A549 (cell line): ENCODE results near the gene FSCN2. TPM values are rescaled to one million over a fixed set of nuclear protein-coding genes. Genes with fewer than 3 reads are reported as not detected.

Source experiments
- ATAC-seq, 2 experiments: fragments of 200-7000 bp in 1 of 2; fragments of >200 bp in 1 of 2; cut with Nextera tagmentation in 1 of 2; cut with Tn5 transposase in 1 of 2; 3 replicates each; pipeline versions ENCODE4 v1.8.0 to v1.9.1; 2018 to 2020; ENCODE audit warnings: mild to moderate bottlenecking in 1 of 2, moderate library complexity in 1 of 2
- CTCF ChIA-PET: fragments of 300-600 bp; sonication (Branson Sonifier 250); formaldehyde crosslinking; extraction: SDS; loops from one replicate; lab custom pipeline; 2021; ENCODE audit warnings: antibody characterized with exemption, inconsistent platforms; lab: Yijun Ruan, JAX
- POLR2A ChIA-PET: fragments of 350-600 bp; formaldehyde crosslinking; extraction: SDS; loops from one replicate; lab custom pipeline; 2021; ENCODE audit warnings: antibody characterized with exemption, inconsistent platforms; lab: Yijun Ruan, JAX
- DNase-seq, 2 experiments: peaks; one replicate each; pipeline versions ENCODE4 v3.0.0 to v3.0.0-alpha.2; 2011 to 2016; ENCODE audit warnings: low read depth in 1 of 2, low spot score in 1 of 2
- FAIRE-seq: peaks from 2 replicates; lab custom pipeline; 2011; peaks lifted over from hg19 to GRCh38; lab: Jason Lieb, UNC
- H3K27ac ChIP-seq, 2 experiments: fragments of >200 bp; sonication (Bioruptor Twin); formaldehyde crosslinking; 3 replicates each; pipeline ENCODE4 v1.5.1; 2016 to 2017
- H3K4me1 ChIP-seq: fragments of >200 bp; sonication (Bioruptor Twin); formaldehyde crosslinking; 3 replicates; pipeline ENCODE4 v1.6.1; 2016
- H3K4me2 ChIP-seq: fragments of >200 bp; sonication (Bioruptor Twin); formaldehyde crosslinking; 3 replicates; pipeline ENCODE4 v1.6.1; 2016
- H3K4me3 ChIP-seq: fragments of >200 bp; sonication (Bioruptor Twin); formaldehyde crosslinking; 3 replicates; pipeline ENCODE4 v1.5.1; 2016
- H3K9me3 ChIP-seq: fragments of >200 bp; sonication (Bioruptor Twin); formaldehyde crosslinking; 3 replicates; pipeline ENCODE4 v1.6.1; 2016
- ATOH8 ChIP-seq: fragments of 250-450 bp; sonication (Bioruptor Pico); IDR thresholded peaks from 2 replicates; pipeline ENCODE4 v1.5.0; 2020; ENCODE audit warnings: low read depth, mild to moderate bottlenecking, moderate library complexity
- CBX2 ChIP-seq: fragments of 200-600 bp; sonication (generic); IDR thresholded peaks from 2 replicates; pipeline ENCODE4 v1.6.1; 2016; ENCODE audit warnings: low read depth, mild to moderate bottlenecking, borderline replicate concordance
- CEBPB ChIP-seq, 2 experiments: fragments of >200 bp in 1 of 2; sonication (Bioruptor Twin) in 1 of 2; formaldehyde crosslinking in 1 of 2; IDR thresholded peaks; 2 replicates each; pipeline ENCODE4 v1.6.1; 2012 to 2016
- CHD2 ChIP-seq: fragments of 150-350 bp; IDR thresholded peaks from 2 replicates; pipeline ENCODE4 v1.6.1; 2014; ENCODE audit warnings: low read length; ENCODE audit not compliant: partially characterized antibody
- ELK1 ChIP-seq: fragments of 150-350 bp; IDR thresholded peaks from 2 replicates; pipeline ENCODE4 v1.6.1; 2014; ENCODE audit warnings: low read depth, mild to moderate bottlenecking, low read length
- FOXS1 ChIP-seq: fragments of 250-450 bp; sonication (Bioruptor Pico); IDR thresholded peaks from 2 replicates; pipeline ENCODE4 v1.5.0; 2020; ENCODE audit warnings: mild to moderate bottlenecking, moderate library complexity
- GATA3 ChIP-seq: IDR thresholded peaks from 2 replicates; pipeline ENCODE4 v1.6.1; 2012; ENCODE audit warnings: borderline replicate concordance
- HOXA7 ChIP-seq: fragments of 250-450 bp; sonication (Bioruptor Pico); IDR thresholded peaks from 2 replicates; pipeline ENCODE4 v1.5.0; 2020; ENCODE audit warnings: mild to moderate bottlenecking, moderate library complexity
- HOXB13 ChIP-seq: fragments of 250-450 bp; sonication (Bioruptor Pico); IDR thresholded peaks from 2 replicates; pipeline ENCODE4 v1.5.0; 2020; ENCODE audit warnings: low read depth, mild to moderate bottlenecking, moderate library complexity
- JUNB ChIP-seq: fragments of >200 bp; sonication (Bioruptor Twin); formaldehyde crosslinking; IDR thresholded peaks from 2 replicates; pipeline ENCODE4 v1.6.1; 2016
- KDM1A ChIP-seq: fragments of 200-600 bp; sonication (generic); IDR thresholded peaks from 2 replicates; pipeline ENCODE4 v1.6.1; 2016; ENCODE audit warnings: low read depth, mild to moderate bottlenecking
- MAX ChIP-seq: IDR thresholded peaks from 2 replicates; pipeline ENCODE4 v1.6.1; 2012
- NFE2L2 ChIP-seq: fragments of 150-350 bp; conservative IDR thresholded peaks from 2 replicates; pipeline ENCODE4 v1.6.1; 2014; ENCODE audit warnings: low read length
- NPAS2 ChIP-seq: fragments of 250-450 bp; sonication (Bioruptor Pico); IDR thresholded peaks from 2 replicates; pipeline ENCODE4 v1.8.0; 2022; ENCODE audit warnings: mild to moderate bottlenecking, moderate library complexity, borderline replicate concordance
- POLR2AphosphoS2 ChIP-seq: conservative IDR thresholded peaks from 2 replicates; pipeline ENCODE4 v1.6.1; 2012; ENCODE audit warnings: low read length, improper control_type of control experiment, inconsistent platforms
- SMC3 ChIP-seq: fragments of >200 bp; sonication (Bioruptor Twin); formaldehyde crosslinking; IDR thresholded peaks from 3 replicates; pipeline ENCODE4 v1.6.1; 2018; ENCODE audit warnings: inconsistent platforms
- ZC3H11A ChIP-seq: fragments of 450-650 bp; IDR thresholded peaks from 2 replicates; pipeline ENCODE4 v1.6.1; 2014; ENCODE audit warnings: antibody characterized with exemption, mild to moderate bottlenecking
- ZNF302 ChIP-seq: fragments of 250-450 bp; sonication (Bioruptor Pico); IDR thresholded peaks from 2 replicates; pipeline ENCODE4 v1.9.0; 2021; ENCODE audit warnings: inconsistent platforms, mild to moderate bottlenecking, moderate library complexity
- ZSCAN20 ChIP-seq: fragments of 250-450 bp; sonication (Bioruptor Pico); IDR thresholded peaks from 2 replicates; pipeline ENCODE4 v1.8.0; 2022; ENCODE audit warnings: mild to moderate bottlenecking, moderate library complexity
- WGBS: methylation state at CpG from one replicate; pipeline ENCODE4 v1.1.6; 2017; ENCODE audit errors: missing lambda C conversion rate; 5-methylcytosine and 5-hydroxymethylcytosine counted together
- polyA plus RNA-seq, 4 experiments: library from polyadenylated mRNA; depleted of rRNA in 3 of 4; stranded (reverse); fragments of >200 nt; fragmentation: RNase III in 1 of 4; extraction: RNeasy Plus Mini Kit Qiagen cat#74134 plus additional on column Dnase treatment in 1 of 4; gene quantifications; 2 replicates in 3 of 4; 3 replicates in 1 of 4; pipeline ENCODE4 v1.2.3, GENCODE V29; 2011 to 2017
- TF ChIP-seq, protein P1 (sequence below): fragments of >200 bp; sonication (Bioruptor Twin); formaldehyde crosslinking; IDR thresholded peaks from 2 replicates; pipeline ENCODE4 v1.6.1; 2016
- TF ChIP-seq, protein P2 (sequence below): fragments of 250-450 bp; sonication (Bioruptor Pico); IDR thresholded peaks from 2 replicates; pipeline ENCODE4 v1.5.0; 2021; ENCODE audit warnings: mild to moderate bottlenecking, moderate library complexity, borderline replicate concordance
- TF ChIP-seq, protein P3 (sequence below): IDR thresholded peaks from 2 replicates; pipeline ENCODE4 v1.6.1; 2012; ENCODE audit warnings: low read depth, borderline replicate concordance
- TF ChIP-seq, protein P4 (sequence below): IDR thresholded peaks from 2 replicates; pipeline ENCODE4 v1.6.1; 2012

FSCN2 gene
- polyA plus RNA-seq, 2 of the 4 experiments (the other 2 are of a cell fraction): 0.84 to 1.3 TPM

GRCh38 chr17:81577278-81578000, 49.3 kb downstream of the FSCN2 start:
- Histone ChIP-seq H3K4me1 (peaks cover 77% of the 10 kb centered on the region), H3K9me3 (no peaks in the 10 kb centered on the region), H3K4me3 (peak overlapping the region; percentile 21; the same call in 2 of the 3 replicates), H3K27ac (peak overlapping the region; percentile 93 to 95), H3K4me2 (peak overlapping the region; percentile 81)
- ATAC-seq (peak; percentile 64 to 72), DNase-seq (peak; percentile 68 to 76), FAIRE-seq (peak; percentile 97)
- TF ChIP-seq ATOH8 (CRISPR knock-in tag) (peak; percentile 75), HOXB13 (no peak), CEBPB (IDR thresholded peaks at IDR 0.05) (peak; percentile 12 to 73; a peak in 3 of 4 replicates)
- TF ChIP-seq, protein P1, sequence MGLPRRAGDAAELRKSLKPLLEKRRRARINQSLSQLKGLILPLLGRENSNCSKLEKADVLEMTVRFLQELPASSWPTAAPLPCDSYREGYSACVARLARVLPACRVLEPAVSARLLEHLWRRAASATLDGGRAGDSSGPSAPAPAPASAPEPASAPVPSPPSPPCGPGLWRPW: no peak
- ChIA-PET POLR2A (interaction anchor here (0.7 to 3.0 kb wide), 6 partner anchors 10 to 65 kb away, joined by 3 to 32 read pairs (median 4); partner anchors contain the start of genes ACTG1 and FAAP100), CTCF (interaction anchor here (1.0 to 45.0 kb wide), 6 partner anchors 6 to 105 kb away, joined by 3 to 1604 read pairs (median 10); partner anchors contain the start of gene FAAP100)
- WGBS: 45% methylated on average over 11 of the region's 11 CpGs

DNA sequence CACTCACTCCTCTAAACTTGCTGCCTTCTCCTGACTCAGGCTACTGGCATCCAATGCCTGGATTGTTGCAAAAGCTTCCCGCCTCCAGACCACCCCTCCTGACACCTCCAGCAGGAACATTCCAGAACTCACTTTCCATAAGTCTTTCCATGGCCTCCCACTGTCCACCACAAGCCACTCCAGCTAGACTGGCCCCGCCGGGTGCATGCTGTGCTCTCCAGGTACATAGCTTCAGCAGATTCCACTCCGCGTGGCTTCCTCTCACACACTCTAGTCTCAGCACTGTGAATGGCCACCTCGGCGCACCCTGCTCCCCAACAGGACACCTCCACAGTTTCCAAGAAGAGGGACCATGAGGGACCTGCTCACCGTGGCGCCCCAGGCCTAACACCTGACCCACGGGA, 49.9 kb downstream of the FSCN2 start:
- WGBS: 94% methylated on average over 10 of the region's 10 CpGs
- no peak for TF ChIP-seq POLR2AphosphoS2
- no peak for TF ChIP-seq CHD2
- TF ChIP-seq, protein P2, sequence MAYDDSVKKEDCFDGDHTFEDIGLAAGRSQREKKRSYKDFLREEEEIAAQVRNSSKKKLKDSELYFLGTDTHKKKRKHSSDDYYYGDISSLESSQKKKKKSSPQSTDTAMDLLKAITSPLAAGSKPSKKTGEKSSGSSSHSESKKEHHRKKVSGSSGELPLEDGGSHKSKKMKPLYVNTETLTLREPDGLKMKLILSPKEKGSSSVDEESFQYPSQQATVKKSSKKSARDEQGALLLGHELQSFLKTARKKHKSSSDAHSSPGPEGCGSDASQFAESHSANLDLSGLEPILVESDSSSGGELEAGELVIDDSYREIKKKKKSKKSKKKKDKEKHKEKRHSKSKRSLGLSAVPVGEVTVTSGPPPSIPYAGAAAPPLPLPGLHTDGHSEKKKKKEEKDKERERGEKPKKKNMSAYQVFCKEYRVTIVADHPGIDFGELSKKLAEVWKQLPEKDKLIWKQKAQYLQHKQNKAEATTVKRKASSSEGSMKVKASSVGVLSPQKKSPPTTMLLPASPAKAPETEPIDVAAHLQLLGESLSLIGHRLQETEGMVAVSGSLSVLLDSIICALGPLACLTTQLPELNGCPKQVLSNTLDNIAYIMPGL (CRISPR knock-in tag): no peak
- no peak for TF ChIP-seq GATA3
- TF ChIP-seq ZC3H11A: no peak
- TF ChIP-seq CBX2: no peak
- TF ChIP-seq KDM1A: no peak
- TF ChIP-seq SMC3: no peak
- no peak for TF ChIP-seq ZNF302 (CRISPR knock-in tag)
- no peak for TF ChIP-seq FOXS1 (CRISPR knock-in tag)
- TF ChIP-seq NFE2L2: no peak
- peak; percentile 57; the same call in 1 of the 2 replicates for TF ChIP-seq MAX
- no peak for TF ChIP-seq ZSCAN20 (CRISPR knock-in tag)
- TF ChIP-seq CEBPB (IDR thresholded peaks at IDR 0.05): peak in 1 of 2 experiments; percentile 24; a peak in 1 of 4 replicates
- no peak for TF ChIP-seq ELK1
- TF ChIP-seq, protein P3, sequence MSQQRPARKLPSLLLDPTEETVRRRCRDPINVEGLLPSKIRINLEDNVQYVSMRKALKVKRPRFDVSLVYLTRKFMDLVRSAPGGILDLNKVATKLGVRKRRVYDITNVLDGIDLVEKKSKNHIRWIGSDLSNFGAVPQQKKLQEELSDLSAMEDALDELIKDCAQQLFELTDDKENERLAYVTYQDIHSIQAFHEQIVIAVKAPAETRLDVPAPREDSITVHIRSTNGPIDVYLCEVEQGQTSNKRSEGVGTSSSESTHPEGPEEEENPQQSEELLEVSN: peak; percentile 69
- TF ChIP-seq, protein P4, sequence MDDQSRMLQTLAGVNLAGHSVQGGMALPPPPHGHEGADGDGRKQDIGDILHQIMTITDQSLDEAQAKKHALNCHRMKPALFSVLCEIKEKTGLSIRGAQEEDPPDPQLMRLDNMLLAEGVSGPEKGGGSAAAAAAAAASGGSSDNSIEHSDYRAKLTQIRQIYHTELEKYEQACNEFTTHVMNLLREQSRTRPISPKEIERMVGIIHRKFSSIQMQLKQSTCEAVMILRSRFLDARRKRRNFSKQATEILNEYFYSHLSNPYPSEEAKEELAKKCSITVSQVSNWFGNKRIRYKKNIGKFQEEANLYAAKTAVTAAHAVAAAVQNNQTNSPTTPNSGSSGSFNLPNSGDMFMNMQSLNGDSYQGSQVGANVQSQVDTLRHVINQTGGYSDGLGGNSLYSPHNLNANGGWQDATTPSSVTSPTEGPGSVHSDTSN: no peak
- no peak for TF ChIP-seq HOXA7 (CRISPR knock-in tag)
- no peak for TF ChIP-seq JUNB
- no peak for TF ChIP-seq NPAS2 (CRISPR knock-in tag)

More for the DNA sequence above, 49.9 kb downstream of the FSCN2 start:
- peaks cover 83% of the 10 kb centered on the region for H3K4me1 ChIP-seq
- 0 out of 3 replicates have a peak overlapping the region, but pooled peaks have one; percentile 2 for H3K4me3 ChIP-seq
- FAIRE-seq (no peak), ATAC-seq (no peak), DNase-seq (no peak)
- POLR2A ChIA-PET: interaction anchor here (2.1 to 3.0 kb wide), 2 partner anchors 11 to 26 kb away, joined by 10 to 32 read pairs; partner anchors contain the start of gene FAAP100
- CTCF ChIA-PET: interaction anchor here (2.5 to 45.0 kb wide), 3 partner anchors 6 to 59 kb away, joined by 11 to 1604 read pairs (median 1604); partner anchors contain the start of gene FAAP100
- H3K9me3 ChIP-seq: no peaks in the 10 kb centered on the region
- H3K27ac ChIP-seq: peak overlapping the region; percentile 93 to 95
- peak overlapping the region; percentile 81 for H3K4me2 ChIP-seq
